Mucosa of descending colon (tissue), 3 donors: Measurements from ENCODE around the gene RNASE3. TPM values are rescaled to one million over a fixed set of nuclear protein-coding genes. Genes with fewer than 3 reads are reported as not detected.
A peak's percentile ranks its signal among the peaks of the same experiment; 100 is the strongest.

Experiments
- ATAC-seq: fragments of 200-7000 bp; cut with Tn5 transposase; one replicate; pipeline ENCODE4 v1.9.1; 2020; ENCODE audit warnings: mild to moderate bottlenecking, moderate library complexity
- DNase-seq, 3 donors: peaks; one replicate each; pipeline ENCODE4 v3.0.0-alpha.2; 2020
- H3K36me3 ChIP-seq: fragments of 200-600 bp; one replicate; pipeline ENCODE4 v1.8.0; 2021; ENCODE audit warnings: low read depth, mild to moderate bottlenecking
- H3K4me1 ChIP-seq: fragments of 200-600 bp; one replicate; pipeline ENCODE4 v1.8.0; 2021; ENCODE audit warnings: low read depth, mild to moderate bottlenecking
- H3K4me3 ChIP-seq: fragments of 200-600 bp; one replicate; pipeline ENCODE4 v1.8.0; 2021; ENCODE audit warnings: mild to moderate bottlenecking
- H3K9me3 ChIP-seq: fragments of 200-600 bp; one replicate; pipeline ENCODE4 v1.8.0; 2021; ENCODE audit warnings: mild to moderate bottlenecking
- intact Hi-C, 2 donors: fragments of 100-400 bp; cut with DNase I in 1 of 2; cut with micrococcal nuclease in 1 of 2; formaldehyde crosslinking; loops; one replicate each; pipeline versions ENCODE4 v1.11.0 to v1.11.1; 2022; cut with DNase I, micrococcal nuclease
- total RNA-seq, 3 donors: library from RNA; stranded (reverse); fragmentation: NEBNext Ultra II Directional in 2 of 3; extraction: Animal tissue kit (Norgen Biotek cat#: 25700) in 2 of 3; gene quantifications; one replicate each; pipeline versions ENCODE4 v1.2.1 to v1.2.4, GENCODE V29; 2021 to 2023
- TF ChIP-seq, protein P1 (sequence below): fragments of 200-600 bp; IDR thresholded peaks from one replicate; pipeline ENCODE4 v1.8.0; 2022; ENCODE audit warnings: antibody characterized with exemption, mild to moderate bottlenecking
- donor health status: DM: no; HTN: no; CAD: no; lungs with moderate emphysema.
- donor health status: DM: no; HTN: no; CAD: no.
- donor health status: DM: no; HTN: yes; CAD: no.

RNASE3 gene
- total RNA-seq, 3 donors from 2014 or later, result not detected

DNA sequence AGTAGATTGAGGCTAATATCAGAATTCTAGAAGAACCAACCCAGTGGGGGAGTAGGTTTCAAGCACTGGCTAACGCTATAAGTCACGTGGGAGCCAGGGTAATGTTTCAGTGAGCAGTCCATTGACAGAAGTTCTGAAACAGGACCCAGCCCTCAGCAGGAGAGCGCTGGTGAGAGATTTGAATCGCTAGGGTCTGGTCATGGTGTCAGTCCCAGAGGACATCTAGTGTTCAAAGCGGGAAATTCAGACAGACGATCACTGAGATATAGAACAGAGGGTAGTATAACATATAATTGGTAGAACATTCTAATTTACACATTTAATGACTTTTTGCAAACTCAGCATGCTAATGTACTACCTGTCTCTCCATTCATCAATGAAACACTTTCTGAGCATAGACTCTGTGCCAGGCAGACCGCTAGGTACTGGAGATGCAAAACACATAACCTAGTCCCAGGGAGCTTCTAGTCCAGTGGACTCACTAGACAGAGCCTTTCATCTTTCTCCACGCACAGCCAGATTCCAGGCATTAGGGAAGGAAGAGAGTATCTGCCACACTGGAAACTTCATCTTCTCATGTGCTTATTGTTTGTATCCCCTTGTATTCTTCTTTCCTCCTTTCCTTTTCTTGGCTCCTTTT is 35.4 kb upstream of the RNASE3 start:
- TF ChIP-seq, protein P1, sequence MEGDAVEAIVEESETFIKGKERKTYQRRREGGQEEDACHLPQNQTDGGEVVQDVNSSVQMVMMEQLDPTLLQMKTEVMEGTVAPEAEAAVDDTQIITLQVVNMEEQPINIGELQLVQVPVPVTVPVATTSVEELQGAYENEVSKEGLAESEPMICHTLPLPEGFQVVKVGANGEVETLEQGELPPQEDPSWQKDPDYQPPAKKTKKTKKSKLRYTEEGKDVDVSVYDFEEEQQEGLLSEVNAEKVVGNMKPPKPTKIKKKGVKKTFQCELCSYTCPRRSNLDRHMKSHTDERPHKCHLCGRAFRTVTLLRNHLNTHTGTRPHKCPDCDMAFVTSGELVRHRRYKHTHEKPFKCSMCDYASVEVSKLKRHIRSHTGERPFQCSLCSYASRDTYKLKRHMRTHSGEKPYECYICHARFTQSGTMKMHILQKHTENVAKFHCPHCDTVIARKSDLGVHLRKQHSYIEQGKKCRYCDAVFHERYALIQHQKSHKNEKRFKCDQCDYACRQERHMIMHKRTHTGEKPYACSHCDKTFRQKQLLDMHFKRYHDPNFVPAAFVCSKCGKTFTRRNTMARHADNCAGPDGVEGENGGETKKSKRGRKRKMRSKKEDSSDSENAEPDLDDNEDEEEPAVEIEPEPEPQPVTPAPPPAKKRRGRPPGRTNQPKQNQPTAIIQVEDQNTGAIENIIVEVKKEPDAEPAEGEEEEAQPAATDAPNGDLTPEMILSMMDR, result no peak

DNA sequence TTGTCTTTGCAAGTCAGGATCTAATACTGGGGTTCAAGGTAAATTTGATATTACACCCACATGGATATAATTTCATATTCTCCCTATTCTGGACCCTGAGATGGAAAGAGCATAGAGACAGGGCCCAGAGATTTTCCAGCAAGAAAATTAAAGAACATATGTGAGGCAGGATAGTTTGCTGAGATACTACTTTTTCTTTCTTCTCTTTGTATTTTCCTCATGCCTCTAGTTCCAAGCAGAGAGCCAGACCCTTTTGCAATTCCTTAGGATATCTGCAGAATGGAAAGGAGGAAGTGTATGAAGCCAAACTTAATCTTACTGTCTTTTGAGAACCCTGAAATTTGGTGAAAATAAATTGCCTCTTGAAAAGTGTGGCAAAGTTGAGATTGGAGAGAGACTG is 34.0 kb upstream of the RNASE3 start:
- ATAC-seq, result no peak

More for the DNA sequence above, 35.4 kb upstream of the RNASE3 start:
- Histone ChIP-seq H3K4me3 (no peak overlapping the region), H3K4me1 (no peaks in the 10 kb centered on the region), H3K9me3 (no peaks in the 10 kb centered on the region), H3K36me3 (no peaks in the 10 kb centered on the region)
- DNase-seq (peak in 2 of 3 donors; percentile 41 to 81), ATAC-seq (peak; percentile 95)
- intact Hi-C loops, result loop anchor here (5.0 to 10.0 kb wide), 2 partner anchors 119 to 158 kb away; no protein-coding TSS in a partner anchor

DNA sequence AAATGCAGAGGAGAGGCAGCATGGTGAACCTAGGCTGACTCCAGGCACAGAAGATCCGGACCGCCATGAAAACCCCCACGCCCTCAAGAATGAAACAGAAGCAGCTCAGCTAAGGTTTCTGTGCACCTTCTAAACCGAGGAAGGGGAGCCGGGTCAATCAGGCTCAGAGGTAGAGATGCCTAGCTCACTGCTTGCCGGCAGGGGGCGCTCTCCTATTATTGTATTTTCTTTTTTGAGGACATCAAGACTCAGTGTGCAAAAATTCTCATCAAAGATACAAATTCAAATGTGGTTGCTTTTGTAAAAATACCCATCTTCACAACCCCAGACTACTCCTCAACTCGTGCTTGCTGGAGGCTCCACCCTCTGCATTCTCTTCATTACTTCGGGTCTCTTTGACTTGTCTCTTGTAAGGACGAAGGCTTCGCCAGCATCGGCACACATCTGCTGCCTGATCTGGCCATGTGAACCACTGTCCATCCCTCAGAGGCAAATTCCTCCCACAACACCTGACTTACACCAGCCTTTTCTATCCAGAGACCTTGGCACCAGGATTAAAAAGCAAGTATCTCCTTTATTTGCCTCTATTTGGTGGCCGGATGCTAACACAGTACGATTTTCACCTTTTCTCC is 33.4 kb upstream of the RNASE3 start:
- no peak overlapping the region for H3K4me3 ChIP-seq
- H3K36me3 ChIP-seq, result no peaks in the 10 kb centered on the region
- no peaks in the 10 kb centered on the region for H3K4me1 ChIP-seq
- H3K9me3 ChIP-seq, result no peaks in the 10 kb centered on the region
- intact Hi-C loops, result loop anchor here (5.0 to 10.0 kb wide), 2 partner anchors 117 to 160 kb away; no protein-coding TSS in a partner anchor
- peak; percentile 75 for ATAC-seq
- DNase-seq, result peak; percentile 51 to 85 (median 72)
- TF ChIP-seq, protein P1, result peak; percentile 77

More for the DNA sequence above, 34.0 kb upstream of the RNASE3 start:
- intact Hi-C loops, result loop anchor here (5.0 to 10.0 kb wide), 2 partner anchors 118 to 160 kb away; no protein-coding TSS in a partner anchor
- H3K4me3 ChIP-seq, result no peak overlapping the region
- no peaks in the 10 kb centered on the region for H3K36me3 ChIP-seq
- no peaks in the 10 kb centered on the region for H3K9me3 ChIP-seq
- H3K4me1 ChIP-seq, result no peaks in the 10 kb centered on the region
- no peak for DNase-seq
- TF ChIP-seq, protein P1, result no peak

DNA sequence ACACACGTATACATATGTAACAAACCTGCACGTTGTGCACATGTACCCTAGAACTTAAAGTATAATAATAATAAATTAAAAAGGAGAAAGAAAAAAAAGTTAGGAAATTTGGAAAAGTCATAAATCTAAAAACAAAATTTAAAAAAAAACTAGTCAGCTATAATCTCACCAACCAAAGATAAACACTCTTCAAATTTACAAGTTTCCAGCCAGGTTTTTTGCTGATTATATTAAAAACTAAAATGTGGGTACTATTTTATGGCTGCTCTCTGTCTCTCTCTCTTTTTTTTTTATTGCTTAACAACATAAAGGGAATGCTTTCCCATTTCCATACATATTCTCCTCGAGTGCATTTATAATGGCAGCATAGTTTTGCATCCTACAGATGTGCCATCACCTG is 25.0 kb upstream of the RNASE3 start:
- no peaks in the 10 kb centered on the region for H3K4me1 ChIP-seq
- TF ChIP-seq, protein P1, result no peak
- intact Hi-C loops, result no loop called here
- ATAC-seq (no peak), DNase-seq (no peak)
- no peaks in the 10 kb centered on the region for H3K9me3 ChIP-seq
- no peaks in the 10 kb centered on the region for H3K36me3 ChIP-seq
- no peak overlapping the region for H3K4me3 ChIP-seq

DNA sequence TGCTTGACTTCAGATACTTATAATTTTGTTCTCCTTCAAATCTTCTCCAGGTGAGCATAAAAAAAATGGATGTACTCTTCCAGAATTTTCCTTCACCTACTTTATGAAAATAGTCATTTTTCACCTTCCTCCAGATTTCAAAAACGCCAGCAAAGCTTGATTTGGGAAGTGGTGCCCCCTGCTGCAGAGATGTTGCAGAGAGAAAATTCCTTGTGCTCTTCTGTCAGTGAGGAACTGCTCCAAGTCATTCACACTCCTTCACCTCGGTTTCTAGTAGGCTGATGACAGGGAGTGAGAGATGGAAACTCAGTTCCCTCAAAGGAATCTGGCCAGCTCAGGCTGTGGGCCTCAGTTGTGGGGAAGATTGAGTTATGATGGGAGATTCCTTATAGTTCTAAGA is 24.2 kb upstream of the RNASE3 start:
- no peak overlapping the region for H3K4me3 ChIP-seq
- no peaks in the 10 kb centered on the region for H3K4me1 ChIP-seq
- ATAC-seq (no peak), DNase-seq (peak in 1 of 3 donors; percentile 13)
- intact Hi-C loops, result no loop called here
- H3K36me3 ChIP-seq, result no peaks in the 10 kb centered on the region
- TF ChIP-seq, protein P1, result no peak
- no peaks in the 10 kb centered on the region for H3K9me3 ChIP-seq
